ENCODE results near the gene GPLD1.
"Not testable (repeated sequence)": the region's sequence is repeated elsewhere in the genome, so short reads cannot be mapped to it uniquely, and the experiment has no call there.

Gene GPLD1, protein sequence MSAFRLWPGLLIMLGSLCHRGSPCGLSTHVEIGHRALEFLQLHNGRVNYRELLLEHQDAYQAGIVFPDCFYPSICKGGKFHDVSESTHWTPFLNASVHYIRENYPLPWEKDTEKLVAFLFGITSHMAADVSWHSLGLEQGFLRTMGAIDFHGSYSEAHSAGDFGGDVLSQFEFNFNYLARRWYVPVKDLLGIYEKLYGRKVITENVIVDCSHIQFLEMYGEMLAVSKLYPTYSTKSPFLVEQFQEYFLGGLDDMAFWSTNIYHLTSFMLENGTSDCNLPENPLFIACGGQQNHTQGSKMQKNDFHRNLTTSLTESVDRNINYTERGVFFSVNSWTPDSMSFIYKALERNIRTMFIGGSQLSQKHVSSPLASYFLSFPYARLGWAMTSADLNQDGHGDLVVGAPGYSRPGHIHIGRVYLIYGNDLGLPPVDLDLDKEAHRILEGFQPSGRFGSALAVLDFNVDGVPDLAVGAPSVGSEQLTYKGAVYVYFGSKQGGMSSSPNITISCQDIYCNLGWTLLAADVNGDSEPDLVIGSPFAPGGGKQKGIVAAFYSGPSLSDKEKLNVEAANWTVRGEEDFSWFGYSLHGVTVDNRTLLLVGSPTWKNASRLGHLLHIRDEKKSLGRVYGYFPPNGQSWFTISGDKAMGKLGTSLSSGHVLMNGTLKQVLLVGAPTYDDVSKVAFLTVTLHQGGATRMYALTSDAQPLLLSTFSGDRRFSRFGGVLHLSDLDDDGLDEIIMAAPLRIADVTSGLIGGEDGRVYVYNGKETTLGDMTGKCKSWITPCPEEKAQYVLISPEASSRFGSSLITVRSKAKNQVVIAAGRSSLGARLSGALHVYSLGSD

DNA sequence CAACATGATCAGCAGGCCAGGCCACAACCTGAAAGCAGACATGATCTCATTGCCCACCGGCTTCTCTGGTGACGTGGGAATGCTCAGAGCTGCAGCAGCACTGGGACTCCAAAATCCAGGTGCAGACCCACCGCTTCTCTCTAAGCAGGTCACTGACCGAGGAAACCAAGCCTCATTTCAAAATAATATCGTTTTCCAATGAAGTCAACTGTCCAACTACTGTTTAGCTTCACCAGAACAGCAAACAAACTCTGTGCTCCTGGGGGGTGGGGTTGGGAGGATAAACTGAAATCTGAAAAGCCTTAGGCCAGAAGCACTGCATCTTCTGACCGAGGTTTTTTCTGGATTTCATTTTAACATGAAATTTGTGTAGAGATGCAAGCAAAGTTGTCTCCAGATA is at the start of gene GPLD1:
Gene GPLD1, minus strand, starts transcription at position 109 of the 400 bp plus-strand sequence. Its CDS starts 67 bp downstream, at position 42.
- no peak for DNase-seq (ENCODE audit: low spot score)

DNA sequence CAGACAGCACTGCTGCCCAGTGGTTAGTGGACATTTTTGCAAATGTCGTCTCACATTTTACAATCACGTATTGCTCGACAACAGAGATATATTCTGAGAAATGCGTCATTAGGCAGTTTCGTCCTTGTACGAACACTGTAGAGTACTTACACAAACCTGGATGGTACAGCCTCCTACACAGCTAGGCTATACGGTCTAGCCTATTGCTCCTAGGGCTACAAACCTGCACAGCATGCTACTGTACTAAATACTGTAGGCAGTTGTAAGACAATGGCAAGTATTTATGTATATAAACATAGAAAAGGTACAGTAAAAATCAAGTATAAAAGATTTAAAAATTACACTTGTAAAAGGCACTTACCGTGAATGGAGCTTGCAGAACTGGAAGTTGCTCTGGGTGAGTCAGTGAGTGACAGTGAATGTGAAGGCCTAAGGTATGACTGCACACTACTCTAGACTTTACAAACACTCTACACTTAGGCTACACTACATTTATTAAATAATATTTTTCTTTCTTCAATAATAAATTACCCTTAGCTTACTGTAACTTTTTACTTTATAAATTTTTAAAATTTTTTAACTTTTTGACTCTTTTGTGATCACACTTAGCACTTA is 48.5 kb upstream of the GPLD1 start:
- DNase-seq (ENCODE audit: low spot score), result no peak

DNA sequence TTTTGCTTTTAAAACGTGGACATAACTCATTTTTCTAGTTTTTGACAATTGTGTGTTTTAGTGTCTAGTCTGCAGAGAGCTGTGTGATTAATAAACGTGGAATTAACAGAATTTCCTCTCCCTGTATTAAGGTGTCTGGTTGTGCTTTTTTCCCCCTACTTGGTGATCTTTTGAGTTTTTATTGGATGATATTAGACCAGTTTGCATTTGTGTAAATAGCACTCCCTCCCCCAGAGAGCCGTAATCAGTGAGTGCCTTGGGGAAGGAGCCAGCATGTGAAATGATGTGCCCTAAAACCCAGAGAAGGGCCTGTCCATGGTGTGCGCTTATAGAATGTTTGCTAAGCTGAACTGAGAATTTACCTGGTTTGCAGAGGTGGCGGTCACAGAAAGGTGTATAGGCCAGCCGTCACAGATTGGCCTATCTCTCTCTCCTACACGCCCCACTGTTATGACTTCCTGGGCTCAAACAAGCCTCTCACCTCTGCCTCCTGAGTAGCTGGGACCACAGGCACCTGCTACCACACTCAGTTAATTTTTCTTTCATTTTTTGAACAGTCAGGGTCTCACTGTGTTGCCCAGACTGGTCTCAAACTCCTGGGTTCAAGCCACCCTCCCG is 47.8 kb upstream of the GPLD1 start:
- no peak for DNase-seq (ENCODE audit: low spot score)

DNA sequence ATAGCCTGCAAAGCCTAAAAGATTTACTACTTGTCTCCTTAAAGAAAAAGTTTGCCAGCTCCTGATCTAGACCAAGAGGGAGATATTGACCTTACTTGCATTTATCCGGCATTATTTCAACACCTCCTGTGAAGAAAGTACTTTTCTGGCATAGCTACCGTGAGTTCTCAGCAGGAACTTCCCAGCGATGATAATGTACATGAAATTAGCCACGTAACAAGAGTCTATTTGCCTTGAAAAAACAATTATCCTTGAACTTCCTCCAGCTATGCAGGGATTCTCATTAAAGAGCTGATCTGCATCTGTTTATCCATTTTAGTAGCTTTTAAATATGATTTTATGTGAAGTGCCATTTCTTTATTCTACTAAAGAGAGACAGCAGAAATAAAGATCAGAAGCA is 47.1 kb upstream of the GPLD1 start:
- no peak for DNase-seq (ENCODE audit: low spot score)

DNA sequence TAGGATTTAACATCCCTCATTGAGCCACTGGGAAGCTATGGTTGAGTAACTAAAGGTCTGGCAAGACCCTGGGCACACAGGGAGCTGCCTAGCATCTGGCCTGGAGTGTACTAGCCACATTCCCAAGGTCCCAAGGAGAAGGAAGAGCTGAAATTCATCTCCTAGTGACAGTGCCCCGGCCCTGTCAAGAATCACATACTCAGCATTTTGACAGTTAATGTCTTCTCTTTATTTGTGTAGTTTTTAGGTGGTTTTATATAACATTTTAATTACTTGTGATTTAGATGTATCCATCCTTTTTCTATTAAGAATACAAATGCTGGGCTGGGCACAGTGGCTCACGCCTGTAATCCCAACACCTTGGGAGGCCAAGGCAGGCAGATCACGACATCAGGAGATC is 45.8 kb upstream of the GPLD1 start:
- DNase-seq (ENCODE audit: low spot score), result no peak

DNA sequence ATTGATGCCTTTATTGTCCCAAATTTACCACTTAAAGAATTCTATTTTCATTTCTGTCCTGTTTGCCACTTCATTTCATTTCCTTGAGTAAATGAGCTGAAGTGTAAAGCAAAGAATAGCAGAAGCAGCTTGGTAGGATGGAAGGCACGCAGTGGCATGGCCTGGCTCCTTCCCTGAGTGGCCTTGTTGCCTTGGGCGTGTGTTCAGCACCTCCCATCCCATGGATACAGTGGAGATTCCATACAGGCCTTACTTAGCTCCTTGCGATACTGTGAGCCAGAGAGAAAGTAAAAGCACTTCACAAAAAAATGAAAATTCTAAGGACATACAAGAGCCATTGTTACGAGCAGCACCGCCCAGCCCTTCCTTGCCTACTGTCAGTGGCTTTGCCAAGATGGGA is 45.0 kb upstream of the GPLD1 start:
- no peak for DNase-seq (ENCODE audit: low spot score)

DNA sequence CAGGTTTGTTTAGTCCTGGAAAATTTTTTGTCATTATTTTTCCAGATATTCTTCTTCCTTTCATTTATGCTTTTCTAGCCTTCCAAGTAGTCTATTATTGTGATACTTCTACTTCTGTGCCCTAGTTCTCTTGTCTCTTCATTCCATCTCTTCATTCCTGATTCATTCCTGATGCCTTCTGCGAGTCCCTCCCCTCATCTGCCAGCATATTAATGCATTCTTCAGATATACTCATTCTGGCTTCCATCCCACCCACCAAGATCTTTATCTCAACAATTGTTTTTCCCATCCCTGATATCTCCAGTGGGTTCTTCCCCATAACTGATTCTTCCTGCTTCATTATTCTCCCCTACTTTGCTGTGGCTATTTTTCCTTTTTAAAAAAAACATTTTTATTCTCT is 40.6 kb upstream of the GPLD1 start:
- no peak for DNase-seq (ENCODE audit: low spot score)

DNA sequence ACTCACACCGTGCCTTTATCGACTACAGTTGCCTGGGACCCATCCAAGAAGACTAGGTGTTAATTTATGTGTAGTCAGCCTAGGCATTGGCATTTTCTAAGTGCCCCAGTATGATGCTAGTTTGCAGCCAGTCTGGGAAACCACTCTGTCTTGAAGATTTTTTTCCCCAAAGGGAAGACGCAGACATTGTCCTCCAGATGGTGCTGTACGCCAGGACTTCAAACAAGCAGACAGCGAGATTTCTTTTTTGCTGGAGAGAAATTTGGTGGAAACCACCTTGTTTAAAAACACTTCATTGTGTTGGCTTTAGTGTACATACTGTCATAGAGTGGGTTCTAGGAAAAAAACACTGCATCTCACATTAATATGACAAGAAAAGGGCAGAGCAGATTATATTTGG is 35.4 kb upstream of the GPLD1 start:
- DNase-seq (ENCODE audit: low spot score), result peak; percentile 22

DNA sequence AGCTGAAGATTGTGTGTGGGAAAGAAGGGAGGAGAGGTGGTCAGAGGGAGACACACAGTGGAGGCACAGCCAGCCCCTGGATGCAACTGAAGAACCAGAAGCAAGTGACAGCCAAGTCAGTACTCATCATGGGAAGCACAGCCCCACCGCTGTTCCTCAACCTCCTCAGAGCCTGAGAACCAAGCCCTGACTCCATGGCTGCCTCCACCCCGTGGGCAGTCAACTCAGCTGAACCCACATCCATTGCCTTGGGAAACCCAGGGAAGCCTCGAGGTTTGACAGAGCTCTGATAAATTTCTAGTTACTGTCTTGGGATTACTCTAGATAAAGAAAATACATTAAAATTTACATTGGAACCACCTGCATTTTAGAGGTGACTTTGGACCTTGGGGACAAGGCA is 35.0 kb upstream of the GPLD1 start:
- DNase-seq (ENCODE audit: low spot score), result no peak

DNA sequence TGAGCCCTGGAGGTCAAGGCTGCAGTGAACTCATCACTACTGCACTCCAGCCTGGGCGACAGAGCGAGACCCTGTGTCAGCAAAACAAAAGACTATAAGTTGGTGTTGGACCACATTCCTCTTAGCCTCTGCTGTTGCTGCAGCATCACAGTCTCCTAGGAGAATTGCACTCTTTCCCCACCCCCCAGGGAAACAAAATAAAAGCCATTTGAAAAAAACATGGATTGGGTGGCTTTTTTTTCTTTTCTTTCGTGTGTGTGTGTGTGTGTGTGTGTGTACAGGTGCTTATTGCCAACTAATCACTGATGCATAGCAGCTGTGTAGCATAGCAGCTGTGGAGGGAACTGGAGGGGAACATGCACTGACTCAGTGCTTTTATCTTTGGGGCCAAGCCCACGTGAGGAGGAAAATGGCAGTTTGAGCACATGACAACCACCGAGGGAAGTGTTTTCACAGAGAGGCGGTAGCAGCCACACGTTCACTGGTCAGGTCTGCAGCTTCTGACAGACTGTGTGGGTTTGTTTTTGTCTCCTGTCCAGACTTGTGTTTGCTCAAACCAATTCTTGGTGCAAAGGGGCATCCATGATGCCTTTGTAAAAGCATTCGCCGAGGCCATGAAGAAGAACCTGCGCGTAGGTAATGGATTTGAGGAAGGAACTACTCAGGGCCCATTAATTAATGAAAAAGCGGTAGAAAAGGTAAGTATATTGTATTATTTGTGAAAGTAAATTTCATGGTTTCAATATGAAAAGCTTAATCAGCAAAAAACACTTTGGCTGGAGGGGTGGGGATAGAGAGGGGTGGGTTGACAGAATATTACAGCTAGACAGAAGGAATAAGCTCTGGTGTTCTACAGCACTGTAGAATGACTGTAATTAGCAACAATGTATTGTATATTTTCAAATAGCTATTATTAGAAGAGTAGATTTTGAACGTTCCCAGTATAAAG is 33.1 kb upstream of the GPLD1 start:
- DNase-seq (ENCODE audit: low spot score), result no peak

DNA sequence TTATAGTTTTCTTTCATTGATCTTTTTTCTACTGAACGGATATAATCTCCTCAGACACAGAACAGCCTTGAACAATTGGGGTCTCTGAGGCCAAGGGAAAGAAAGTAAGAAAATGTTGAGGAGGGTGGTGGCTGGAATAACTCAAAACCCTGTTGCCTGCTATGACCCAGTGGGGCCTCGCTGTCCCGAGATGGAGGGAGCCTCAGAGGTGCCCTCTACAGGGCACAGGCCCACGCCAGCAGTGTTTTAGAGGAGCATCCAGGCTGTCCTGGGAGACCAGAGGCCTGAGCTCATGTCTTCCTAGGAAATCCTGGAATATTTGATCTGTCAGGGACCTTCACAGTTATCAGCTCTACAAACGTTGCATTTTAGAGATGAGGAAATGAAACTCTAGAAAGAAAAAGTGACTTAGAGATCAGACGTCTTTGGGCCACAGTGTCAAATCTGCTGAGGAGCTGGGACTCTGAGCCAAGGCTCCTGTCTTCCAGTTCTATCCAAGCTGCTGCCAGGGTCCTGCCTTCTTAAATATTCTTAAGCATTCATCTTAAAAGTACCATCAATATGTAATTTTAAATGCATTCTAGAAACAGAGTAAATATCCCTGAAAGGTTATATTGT is 31.7 kb upstream of the GPLD1 start:
- DNase-seq (ENCODE audit: low spot score), result peak; percentile 57

DNA sequence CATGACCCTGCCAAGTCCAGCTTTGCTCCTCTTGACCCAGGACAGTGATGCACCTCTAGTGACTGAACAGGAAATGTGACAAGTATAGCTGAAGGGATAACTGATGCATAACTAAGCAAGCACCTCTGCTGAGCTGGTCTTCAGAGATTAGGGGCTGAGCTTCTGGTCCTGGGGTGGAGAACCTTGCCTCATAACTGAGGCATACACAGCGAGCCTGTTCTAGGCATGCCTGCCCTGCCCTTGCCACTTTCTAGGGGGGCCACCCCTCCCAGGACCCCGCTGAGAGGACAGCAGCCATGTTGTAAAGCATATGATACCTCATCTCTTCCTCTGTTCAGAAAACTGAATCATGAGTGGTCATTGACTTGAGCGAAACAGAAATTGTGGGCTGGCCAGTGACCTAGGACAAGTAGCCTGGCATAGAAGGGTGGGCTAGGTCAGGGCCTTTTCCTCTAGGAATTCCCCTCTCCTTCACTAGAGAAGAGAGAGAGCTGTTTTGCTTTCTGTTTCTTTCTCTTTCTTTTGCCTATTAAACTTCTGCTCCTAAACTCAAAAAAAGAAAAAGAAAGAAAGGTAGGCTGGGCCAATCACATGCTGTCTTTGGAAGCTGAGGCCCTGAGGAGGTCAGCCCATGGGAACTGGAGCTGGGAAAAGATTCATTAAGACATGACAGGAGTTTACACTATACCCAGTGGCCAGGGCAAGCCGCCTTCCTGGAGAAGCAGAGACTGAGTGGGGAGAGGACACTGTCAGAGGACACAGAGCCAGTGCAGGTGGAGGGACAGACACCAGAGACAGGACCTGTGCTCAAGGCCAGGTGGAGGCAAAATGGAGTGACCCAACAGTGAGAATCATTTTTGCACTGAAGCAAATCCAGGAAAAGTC is 28.5 kb upstream of the GPLD1 start:
- DNase-seq (ENCODE audit: low spot score), result no peak

DNA sequence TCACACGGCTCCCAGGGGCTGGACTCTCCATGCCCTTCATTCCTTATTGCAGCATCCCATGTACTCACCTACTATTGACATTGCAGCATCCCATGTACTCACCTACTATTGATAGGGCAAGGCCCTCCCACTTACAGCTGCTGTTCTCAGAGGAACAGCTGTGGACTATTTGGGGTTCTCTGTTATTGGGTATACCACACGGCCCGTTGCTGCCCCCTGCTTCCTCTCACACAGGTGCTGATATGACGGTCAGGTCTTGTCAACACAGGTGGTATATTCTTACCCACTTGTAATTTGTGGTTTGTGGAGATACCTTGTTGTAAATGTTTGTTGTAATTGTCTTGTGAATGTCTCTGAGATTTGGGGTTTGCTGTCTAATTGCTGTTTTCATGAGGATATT is 24.2 kb upstream of the GPLD1 start:
- no peak for DNase-seq (ENCODE audit: low spot score)

DNA sequence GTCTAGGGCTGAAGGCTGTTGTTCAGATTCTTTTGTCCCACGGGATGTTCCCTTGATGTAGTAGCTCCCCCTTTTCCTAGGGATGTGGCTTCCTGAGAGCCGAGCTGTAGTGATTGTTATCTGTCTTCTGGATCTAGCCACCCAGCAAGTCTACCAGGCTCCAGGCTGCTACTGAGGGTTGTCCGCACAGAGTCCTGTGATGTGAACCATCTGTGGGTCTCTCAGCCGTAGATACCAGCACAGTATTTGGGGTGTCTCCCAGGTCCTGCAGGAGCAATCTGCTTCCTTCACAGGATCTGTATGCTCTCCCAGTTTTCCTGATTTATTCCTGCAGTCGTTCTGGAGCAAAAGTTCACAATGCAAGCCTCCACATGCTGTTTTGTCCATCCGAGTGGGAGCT is 22.6 kb upstream of the GPLD1 start:
- not testable (repeated sequence) for DNase-seq (ENCODE audit: low spot score)

DNA sequence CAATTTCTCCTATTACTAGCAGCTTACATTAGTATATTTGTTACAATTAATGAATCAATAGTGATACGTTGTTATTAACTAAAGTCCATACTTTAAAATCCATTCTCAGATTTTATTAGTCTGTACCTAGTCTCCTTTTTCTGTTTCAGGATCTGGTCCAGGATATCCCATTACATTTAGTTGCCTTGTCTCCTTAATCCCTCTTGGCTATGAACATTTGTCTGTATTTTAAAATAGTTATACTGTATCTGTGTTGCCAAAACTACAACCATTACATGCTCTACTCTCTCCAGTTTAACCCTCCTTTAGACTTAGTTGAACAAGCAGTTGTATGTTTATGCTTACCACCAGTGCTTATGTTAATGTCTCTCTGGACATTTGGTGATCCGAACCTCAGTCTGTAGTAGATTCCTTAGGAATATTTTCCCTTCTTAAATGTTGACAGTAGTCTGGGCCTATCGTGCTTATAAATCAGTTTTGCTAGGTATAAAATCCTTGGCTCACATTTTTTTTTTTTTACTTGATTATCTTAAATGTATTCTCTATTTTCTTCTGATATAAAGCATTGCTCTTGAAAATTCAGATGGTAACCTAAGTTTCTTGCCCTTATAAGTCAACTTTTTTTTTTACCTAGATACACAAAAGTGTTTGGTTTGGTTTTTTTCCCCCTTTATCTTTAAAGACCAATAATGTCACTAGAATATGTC is 17.6 kb upstream of the GPLD1 start:
- DNase-seq (ENCODE audit: low spot score), result no peak

DNA sequence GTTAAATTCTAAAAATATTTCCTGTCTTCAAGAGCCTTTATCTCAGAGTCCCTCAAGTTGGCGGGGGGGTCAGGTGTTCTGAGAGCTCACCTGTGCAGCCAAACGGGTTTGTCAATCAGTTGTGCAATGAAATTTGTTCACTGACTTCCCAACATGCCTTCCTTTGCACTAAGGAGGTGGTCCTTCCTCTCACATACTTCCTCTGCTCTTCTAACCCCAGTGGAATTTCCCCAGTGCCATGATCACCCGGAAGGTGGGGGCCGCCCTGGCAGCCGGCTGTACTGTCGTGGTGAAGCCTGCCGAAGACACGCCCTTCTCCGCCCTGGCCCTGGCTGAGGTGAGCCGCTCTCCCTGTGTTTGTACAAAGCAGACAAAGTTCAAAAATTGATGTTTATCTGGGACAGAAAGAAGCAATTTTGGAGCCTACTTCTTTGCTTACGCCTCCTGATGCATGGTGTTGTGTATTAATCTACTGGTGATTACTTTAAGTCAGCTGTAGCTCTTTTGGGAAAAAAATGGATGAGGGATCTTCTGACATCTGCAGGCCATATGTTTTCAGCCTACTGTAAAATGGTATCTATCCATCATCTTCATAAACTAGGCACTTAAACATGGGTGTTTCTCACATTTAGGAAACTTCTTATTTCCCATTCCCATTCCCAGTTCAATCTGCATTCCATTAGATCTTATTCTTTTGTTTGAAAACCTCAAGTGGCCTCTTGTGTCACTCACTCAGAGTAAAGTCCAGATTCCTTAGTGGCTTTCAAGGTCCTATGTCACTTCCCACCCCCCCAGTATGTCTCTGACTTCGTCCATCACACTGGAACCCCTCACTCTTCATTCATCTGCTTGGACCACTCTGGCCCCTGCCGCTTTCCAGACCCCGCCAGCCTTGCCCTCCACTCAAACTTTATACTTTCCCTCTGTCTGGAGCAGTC is 15.5 kb upstream of the GPLD1 start:
- no peak for DNase-seq (ENCODE audit: low spot score)

DNA sequence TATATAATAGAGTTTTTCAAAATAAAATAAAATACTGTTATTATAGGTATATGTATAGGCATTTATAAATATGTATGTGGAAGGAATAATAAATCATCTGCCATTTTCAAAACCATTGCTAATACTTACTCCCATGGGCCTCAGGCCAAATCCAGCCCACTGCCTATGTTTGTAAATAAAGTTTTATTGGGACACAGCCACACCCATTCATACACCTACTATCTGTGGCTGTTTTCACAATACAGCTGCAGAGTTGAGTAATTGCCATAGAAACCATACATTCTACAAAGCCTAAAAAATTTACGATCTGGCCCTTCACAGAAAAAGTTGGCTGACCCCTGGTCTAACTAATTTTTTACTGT is 14.9 kb upstream of the GPLD1 start:
- DNase-seq (ENCODE audit: low spot score), result no peak

DNA sequence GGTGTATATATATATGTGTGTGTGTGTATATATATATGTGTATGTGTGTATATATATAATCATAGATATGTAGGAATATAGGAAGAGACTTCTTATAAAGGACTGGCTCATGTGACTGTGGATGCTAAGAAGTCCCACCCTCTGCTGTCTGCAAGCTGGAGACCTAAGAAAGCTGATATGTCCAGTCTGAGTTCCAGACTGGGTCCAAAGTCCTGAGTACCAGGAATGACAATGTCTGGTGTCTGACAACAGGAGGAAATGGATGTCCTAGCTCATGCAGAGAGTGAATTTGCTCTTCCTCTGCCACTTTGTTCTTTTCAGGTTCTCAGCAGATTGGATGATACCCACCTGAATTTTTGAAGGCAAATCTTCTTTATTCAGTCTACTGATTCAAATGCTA is 12.5 kb upstream of the GPLD1 start:
- DNase-seq (ENCODE audit: low spot score), result no peak

Data from AG08396 (cell line).